IPS-15b (cell line): ENCODE measurements around the gene EYS.
"Not testable (repeated sequence)": the region's sequence is repeated elsewhere in the genome, so short reads cannot be mapped to it uniquely, and the experiment has no call there.

Experiments
- H3K27me3 ChIP-seq: one replicate; pipeline ENCODE4 v1.6.1; 2013; ENCODE audit warnings: low read length; ENCODE audit not compliant: control insufficient read depth, insufficient read depth
- H3K36me3 ChIP-seq: one replicate; pipeline ENCODE4 v1.6.1; 2013; ENCODE audit warnings: low read length; ENCODE audit not compliant: control insufficient read depth, insufficient read depth
- H3K4me1 ChIP-seq: one replicate; pipeline ENCODE4 v1.6.1; 2013; ENCODE audit warnings: mild to moderate bottlenecking, low read length; ENCODE audit not compliant: control insufficient read depth, insufficient read depth
- H3K4me3 ChIP-seq: one replicate; pipeline ENCODE4 v1.5.1; 2013; ENCODE audit warnings: low read depth, low read length
- H3K9ac ChIP-seq: one replicate; pipeline ENCODE4 v1.6.1; 2013; ENCODE audit warnings: low read depth, mild to moderate bottlenecking, low read length
- H3K9me3 ChIP-seq: one replicate; pipeline ENCODE4 v1.6.1; 2013; ENCODE audit warnings: mild to moderate bottlenecking, low read length; ENCODE audit not compliant: control insufficient read depth, insufficient read depth

Gene EYS

GRCh38 chr6:64489763-64490162, 1217.3 kb downstream of the EYS start:
- Histone ChIP-seq H3K4me3 (no peak overlapping the region), H3K9me3 (no peaks in the 10 kb centered on the region)

GRCh38 chr6:64486578-64487351, 1220.3 kb downstream of the EYS start:
- no peaks in the 10 kb centered on the region for H3K9me3 ChIP-seq
- H3K4me3 ChIP-seq, result no peak overlapping the region
- H3K4me1 ChIP-seq, result no peaks in the 10 kb centered on the region
- no peaks in the 10 kb centered on the region for H3K36me3 ChIP-seq
- H3K27me3 ChIP-seq, result no peaks in the 10 kb centered on the region
- H3K9ac ChIP-seq, result no peak overlapping the region

More at GRCh38 chr6:64489763-64490162, 1217.3 kb downstream of the EYS start:
- Histone ChIP-seq H3K27me3 (no peaks in the 10 kb centered on the region), H3K36me3 (no peaks in the 10 kb centered on the region), H3K9ac (no peak overlapping the region), H3K4me1 (no peaks in the 10 kb centered on the region)

GRCh38 chr6:64483956-64484499, 1223.0 kb downstream of the EYS start:
- Histone ChIP-seq H3K9me3 (no peaks in the 10 kb centered on the region), H3K27me3 (no peaks in the 10 kb centered on the region), H3K4me3 (no peak overlapping the region)

DNA sequence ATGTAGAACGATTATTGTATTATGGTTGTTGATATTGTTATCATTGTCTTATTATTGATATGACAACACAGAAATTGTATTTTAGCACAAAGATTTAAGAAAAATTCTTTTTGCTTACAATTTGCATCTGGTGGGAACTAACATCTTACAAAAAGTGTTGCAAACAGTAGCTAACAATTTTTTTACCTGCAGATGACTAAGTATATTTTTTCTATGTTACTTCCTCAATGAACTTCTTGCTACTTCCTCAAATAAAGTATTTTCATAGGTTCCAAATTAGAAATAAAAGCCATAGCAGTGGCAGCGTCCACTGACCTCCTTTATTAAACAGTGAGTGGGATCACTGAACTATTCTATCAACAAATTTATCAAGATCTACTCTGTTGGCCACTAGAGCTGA, 1224.4 kb downstream of the EYS start:
- H3K9ac ChIP-seq, result no peak overlapping the region
- H3K9me3 ChIP-seq, result no peaks in the 10 kb centered on the region
- H3K4me1 ChIP-seq, result no peaks in the 10 kb centered on the region
- no peaks in the 10 kb centered on the region for H3K36me3 ChIP-seq
- H3K27me3 ChIP-seq, result no peaks in the 10 kb centered on the region
- H3K4me3 ChIP-seq, result no peak overlapping the region

More at GRCh38 chr6:64483956-64484499, 1223.0 kb downstream of the EYS start:
- H3K36me3 ChIP-seq, result no peaks in the 10 kb centered on the region
- H3K9ac ChIP-seq, result no peak overlapping the region
- H3K4me1 ChIP-seq, result no peaks in the 10 kb centered on the region

DNA sequence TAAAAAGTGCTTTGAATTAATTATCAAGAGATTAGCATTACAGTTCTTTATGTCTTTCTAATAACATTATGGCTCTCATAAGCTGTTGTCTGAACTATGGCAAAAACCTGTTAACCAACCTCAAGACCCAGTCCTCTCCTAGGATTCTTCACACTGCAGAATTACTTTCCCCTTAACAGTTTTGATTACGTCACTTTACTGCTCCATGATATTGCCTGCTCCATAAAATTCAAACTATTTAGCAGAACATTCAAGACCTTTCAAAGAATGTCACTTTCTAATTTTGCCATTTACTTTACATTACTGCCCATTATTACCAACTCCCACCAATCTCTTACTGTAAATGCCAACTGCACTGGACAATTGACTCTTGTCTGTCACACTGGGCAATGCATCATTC, 1227.9 kb downstream of the EYS start:
- Histone ChIP-seq H3K36me3 (no peaks in the 10 kb centered on the region), H3K4me1 (no peaks in the 10 kb centered on the region), H3K4me3 (no peak overlapping the region), H3K27me3 (no peaks in the 10 kb centered on the region), H3K9ac (no peak overlapping the region), H3K9me3 (no peaks in the 10 kb centered on the region)

- H3K4me1 ChIP-seq, result no peaks in the 10 kb centered on the region
- no peak overlapping the region for H3K4me3 ChIP-seq
- H3K27me3 ChIP-seq, result no peaks in the 10 kb centered on the region
- no peaks in the 10 kb centered on the region for H3K9me3 ChIP-seq
- no peaks in the 10 kb centered on the region for H3K36me3 ChIP-seq
- no peak overlapping the region for H3K9ac ChIP-seq
These were observed 1229.6 kb downstream of the EYS start for GRCh38 chr6:64477391-64477790.

DNA sequence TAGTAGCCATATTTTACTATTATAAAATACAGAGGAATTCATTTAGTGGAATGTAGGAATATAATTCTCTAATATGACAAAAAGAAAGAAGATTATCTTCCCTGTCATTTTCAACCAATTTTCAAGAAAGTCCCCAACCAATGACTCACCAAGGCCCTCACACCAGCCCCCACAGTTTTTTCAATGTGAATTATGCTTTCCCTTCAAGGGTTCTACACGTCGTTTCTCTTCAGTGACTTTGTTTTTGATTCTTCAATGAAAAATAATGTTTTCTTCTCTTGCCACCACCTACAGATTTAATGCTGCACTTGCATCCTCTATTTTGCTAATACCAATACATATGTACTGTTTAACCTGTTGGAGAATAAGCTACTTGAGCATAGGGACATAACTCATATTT, 1230.1 kb downstream of the EYS start:
- no peaks in the 10 kb centered on the region for H3K36me3 ChIP-seq
- no peaks in the 10 kb centered on the region for H3K4me1 ChIP-seq
- no peak overlapping the region for H3K4me3 ChIP-seq
- H3K27me3 ChIP-seq, result no peaks in the 10 kb centered on the region
- H3K9ac ChIP-seq, result no peak overlapping the region
- no peaks in the 10 kb centered on the region for H3K9me3 ChIP-seq

DNA sequence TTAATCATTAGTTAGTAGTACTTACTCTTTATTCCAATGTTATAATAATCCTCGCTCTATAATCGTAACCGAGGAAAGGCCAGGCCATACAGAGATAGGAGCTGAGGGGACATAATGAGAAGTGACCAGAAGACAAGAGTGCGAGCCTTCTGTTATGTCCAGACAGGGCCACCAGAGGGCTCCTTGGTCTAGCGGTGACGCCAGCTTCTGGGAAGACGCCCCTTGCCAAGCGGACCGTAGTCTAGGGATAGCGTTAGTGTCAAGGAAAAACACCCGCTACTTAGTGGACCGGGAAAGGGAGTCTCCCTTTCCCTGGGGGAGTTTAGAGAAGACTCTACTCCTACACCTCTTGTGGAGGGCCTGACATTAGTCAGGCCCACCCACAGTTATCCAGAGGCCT, 1237.6 kb downstream of the EYS start:
- H3K4me1 ChIP-seq, H3K9ac ChIP-seq, H3K36me3 ChIP-seq, H3K9me3 ChIP-seq, H3K27me3 ChIP-seq, H3K4me3 ChIP-seq: not testable (repeated sequence)

GRCh38 chr6:64467656-64468055, 1239.4 kb downstream of the EYS start:
- H3K4me1 ChIP-seq, result no peaks in the 10 kb centered on the region
- H3K4me3 ChIP-seq, result no peak overlapping the region
- no peaks in the 10 kb centered on the region for H3K36me3 ChIP-seq
- no peak overlapping the region for H3K9ac ChIP-seq
- no peaks in the 10 kb centered on the region for H3K27me3 ChIP-seq
- no peaks in the 10 kb centered on the region for H3K9me3 ChIP-seq

DNA sequence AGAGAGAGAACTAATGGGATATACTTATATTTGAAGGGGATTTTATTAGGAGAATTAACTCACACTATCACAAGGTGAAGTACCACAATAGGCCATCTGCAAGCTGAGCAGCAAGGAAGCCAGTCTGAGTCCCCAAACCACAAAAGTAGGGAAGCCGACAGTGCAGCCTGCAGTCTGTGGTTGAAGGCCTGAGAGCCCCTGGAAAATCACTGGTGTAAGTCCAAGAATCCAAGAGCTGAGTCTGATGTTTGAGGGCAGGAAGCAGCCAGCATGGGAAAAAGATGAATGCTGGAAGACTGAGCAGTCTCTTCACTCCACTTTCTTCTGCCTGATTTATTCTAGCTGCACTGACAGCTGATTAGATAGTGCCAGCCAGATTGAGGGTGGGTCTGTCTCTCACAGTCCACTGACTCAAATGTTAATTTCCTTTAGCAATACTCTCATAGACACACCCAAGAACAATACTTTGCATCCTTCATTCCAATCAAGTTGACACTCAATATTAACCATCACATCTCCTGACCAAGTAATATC, 1247.5 kb downstream of the EYS start:
- no peak overlapping the region for H3K4me3 ChIP-seq
- no peaks in the 10 kb centered on the region for H3K36me3 ChIP-seq
- no peaks in the 10 kb centered on the region for H3K4me1 ChIP-seq
- H3K9me3 ChIP-seq, result no peaks in the 10 kb centered on the region
- H3K9ac ChIP-seq, result no peak overlapping the region
- H3K27me3 ChIP-seq, result no peaks in the 10 kb centered on the region

- H3K4me1 ChIP-seq, H3K36me3 ChIP-seq, H3K9me3 ChIP-seq, H3K9ac ChIP-seq, H3K4me3 ChIP-seq, H3K27me3 ChIP-seq: not testable (repeated sequence)
These were observed 1258.9 kb downstream of the EYS start for GRCh38 chr6:64448101-64448500.

DNA sequence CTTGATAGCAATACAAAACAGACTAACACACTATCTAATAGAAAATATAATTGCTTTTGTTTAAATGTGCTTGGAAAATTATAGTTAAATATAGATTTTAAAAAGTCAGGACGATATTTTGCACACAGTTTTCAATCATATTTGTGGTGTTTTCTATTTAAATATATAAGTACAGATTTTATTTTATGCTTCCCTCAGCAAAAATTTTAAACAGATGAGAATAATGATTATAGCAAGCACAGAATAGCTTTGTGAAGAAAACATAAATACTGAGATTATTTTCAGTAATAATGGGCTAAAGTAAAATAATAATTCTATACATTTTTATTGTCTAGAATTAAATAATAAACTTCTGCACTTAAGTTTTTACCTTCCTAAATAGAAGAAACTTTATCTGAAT, 1262.0 kb downstream of the EYS start:
- Histone ChIP-seq H3K36me3 (no peaks in the 10 kb centered on the region), H3K9me3 (no peaks in the 10 kb centered on the region), H3K4me3 (no peak overlapping the region), H3K4me1 (no peaks in the 10 kb centered on the region), H3K9ac (no peak overlapping the region), H3K27me3 (no peaks in the 10 kb centered on the region)
